ENCODE measurements around the gene LTA4H.
"Not testable (repeated sequence)": the region's sequence is repeated elsewhere in the genome, so short reads cannot be mapped to it uniquely, and the experiment has no call there.

LTA4H gene

GRCh38 chr12:95988506-95989275 lies 46.7 kb downstream of the LTA4H start:
- no peak for DNase-seq

- no peak for DNase-seq
Measured at GRCh38 chr12:95986635-95987570, 48.5 kb downstream of the LTA4H start.

DNA sequence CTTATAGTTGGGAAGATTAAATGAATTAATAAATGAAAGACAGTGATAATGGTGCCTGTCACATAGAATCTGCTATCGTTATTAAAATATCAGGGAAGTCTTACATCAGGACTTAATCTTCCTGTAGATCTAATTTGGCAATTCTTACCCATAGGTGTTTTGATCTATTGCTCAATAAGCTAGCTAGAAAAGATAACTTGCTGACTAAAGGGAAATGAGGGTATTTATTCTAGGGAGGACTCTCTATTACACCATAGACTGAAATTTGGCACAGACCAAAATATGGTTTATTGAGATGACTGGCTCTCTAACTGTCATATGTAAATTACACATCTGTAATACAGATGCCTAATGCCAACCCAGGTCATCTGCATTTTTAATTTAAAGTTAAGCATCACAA lies 50.7 kb downstream of the LTA4H start:
- no peak for DNase-seq

DNA sequence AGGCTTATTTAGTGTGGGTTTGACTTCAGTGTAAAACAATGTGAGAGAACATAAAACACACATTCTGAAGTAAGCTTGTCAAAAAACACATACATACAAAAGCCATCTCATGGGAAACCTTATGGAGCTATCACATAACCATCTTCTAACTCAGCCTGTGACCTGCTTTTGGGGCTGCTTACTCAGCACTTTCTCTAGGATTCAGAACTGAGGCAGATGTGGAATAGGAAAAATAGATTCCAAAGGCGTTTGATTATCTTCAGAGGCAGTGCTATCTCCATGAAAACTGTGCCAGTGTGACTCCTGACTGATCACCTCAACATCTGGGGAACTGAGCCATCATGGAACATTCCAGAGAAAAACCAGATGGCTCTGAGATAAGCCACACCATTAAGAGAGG lies 52.8 kb downstream of the LTA4H start:
- DNase-seq: no peak

DNA sequence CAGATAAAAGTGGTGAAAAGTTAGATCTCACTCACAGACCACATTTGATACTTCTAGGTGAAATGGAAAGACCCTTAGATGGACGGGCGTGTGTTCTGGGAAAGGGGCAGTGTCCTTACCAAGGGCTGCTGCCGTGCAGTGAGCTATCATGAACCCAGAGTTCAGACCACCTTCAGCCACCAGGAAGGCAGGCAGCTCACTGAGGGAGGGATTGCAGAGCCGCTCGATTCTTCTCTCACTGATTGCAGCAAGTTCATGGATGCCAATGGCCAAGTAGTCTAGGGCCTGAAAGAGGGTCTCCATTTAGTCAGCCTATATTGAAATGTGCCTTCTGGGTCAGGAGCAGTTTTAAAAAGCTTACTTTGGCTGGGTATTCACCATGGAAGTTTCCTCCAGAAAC lies 55.0 kb downstream of the LTA4H start:
- DNase-seq: no peak

- no peak for DNase-seq
Measured at GRCh38 chr12:95978774-95979173, 56.6 kb downstream of the LTA4H start.

DNA sequence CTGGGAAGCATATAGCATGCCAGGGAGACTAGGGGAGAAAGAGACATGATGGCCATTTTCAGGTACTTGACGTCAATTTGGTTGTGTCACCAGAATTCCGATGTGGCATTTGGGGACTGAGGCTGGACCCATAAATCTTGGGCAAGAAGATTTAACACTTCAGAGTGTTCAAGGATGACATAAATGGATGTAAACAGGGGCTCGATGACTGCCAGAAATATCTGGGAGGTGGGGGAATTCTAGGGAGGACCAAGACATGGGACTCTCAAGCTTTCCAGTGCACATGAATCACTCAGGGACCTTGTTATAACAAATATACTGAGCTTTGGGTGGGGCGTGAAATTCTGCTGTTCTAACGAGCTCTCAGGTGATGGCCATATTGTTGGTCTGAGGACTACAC lies 57.0 kb downstream of the LTA4H start:
- no peak for DNase-seq

DNA sequence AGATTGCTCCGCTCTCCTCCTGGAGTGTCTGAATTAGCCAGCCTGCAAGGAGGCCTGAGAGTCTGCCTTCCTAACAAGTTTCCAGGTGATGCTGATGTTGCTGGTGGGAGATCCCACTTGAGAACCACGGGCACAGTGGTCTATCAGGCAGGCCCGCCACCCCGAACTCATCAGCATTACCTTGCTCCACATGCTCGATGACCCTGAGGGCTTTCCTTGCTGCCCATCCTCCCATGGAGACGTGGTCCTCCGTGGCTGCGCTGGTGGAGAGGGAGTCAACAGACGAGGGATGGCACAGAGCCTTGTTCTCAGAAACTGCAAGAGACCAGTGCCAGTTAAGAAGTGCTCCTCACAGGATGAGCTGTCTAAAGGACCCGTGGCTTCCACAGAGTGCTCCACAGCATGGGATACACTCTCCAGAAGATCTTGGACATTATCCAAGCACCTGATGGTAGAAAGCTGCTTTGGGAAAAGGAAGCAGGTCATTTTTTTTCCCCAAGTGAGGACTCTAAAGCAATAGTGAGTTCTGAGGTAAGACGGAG lies 57.6 kb downstream of the LTA4H start:
- DNase-seq: no peak

GRCh38 chr12:95976416-95976832 lies 59.0 kb downstream of the LTA4H start:
- DNase-seq: no peak

GRCh38 chr12:95975491-95975890 lies 59.9 kb downstream of the LTA4H start:
- no peak for DNase-seq

GRCh38 chr12:95974358-95974757 lies 61.0 kb downstream of the LTA4H start:
- DNase-seq: no peak

GRCh38 chr12:95972832-95973456 lies 62.4 kb downstream of the LTA4H start:
- no peak for DNase-seq

DNA sequence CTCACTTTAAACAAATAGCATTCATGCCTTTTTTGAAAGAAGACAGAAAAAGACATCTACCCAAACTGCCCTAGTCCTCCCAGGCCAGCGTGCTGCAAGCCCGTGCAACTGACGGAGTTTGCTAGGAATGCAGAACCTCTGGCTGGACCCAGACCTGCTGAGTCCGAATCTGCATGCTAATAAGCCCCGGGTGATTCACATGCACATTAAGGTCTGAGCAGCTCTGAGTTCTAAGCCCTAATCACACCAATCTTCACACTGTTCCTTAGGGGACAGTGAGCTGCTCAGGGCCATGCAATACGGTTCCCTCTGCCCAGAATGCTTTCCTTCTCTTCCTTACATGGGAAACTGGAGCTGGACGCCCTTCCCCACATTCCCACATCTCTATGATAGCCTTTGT lies 64.5 kb downstream of the LTA4H start:
- DNase-seq: no peak

DNA sequence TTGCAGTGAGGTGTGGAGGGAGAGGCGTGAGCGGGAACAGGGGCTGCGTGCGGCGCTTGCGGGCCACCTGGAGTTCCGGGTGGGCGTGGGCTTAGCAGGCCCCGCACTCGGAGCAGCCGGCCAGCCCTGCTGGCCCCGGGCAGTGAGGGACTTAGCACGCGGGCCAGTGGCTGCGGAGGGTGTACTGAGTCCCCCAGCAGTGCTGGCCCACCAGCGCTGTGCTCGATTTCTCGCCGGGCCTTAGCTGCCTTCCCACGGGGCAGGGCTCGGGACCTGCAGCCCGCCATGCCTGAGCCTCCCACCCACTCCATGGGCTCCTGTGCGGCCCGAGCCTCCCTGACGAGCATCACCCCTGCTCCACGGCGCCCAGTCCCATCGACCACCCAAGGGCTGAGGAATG lies 66.3 kb downstream of the LTA4H start:
- not testable (repeated sequence) for DNase-seq

DNA sequence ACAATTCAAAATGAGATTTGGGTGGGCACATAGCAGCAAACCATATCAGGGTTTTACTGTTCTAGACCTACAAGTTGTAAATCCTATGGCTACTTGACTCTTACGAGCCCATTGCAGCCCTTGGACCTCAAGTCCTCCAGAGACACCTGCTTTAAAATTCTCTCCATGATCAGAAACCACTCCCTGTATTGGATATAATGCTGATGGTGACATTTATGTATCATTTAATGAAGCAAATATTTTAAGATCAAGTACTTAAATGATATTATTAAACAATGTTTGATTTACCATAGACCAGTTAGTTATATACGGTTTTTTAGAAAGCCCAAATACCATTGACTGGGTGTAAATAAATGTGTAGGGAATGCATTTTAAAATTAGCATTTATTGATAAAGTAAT lies 68.1 kb downstream of the LTA4H start:
- no peak for DNase-seq

DNA sequence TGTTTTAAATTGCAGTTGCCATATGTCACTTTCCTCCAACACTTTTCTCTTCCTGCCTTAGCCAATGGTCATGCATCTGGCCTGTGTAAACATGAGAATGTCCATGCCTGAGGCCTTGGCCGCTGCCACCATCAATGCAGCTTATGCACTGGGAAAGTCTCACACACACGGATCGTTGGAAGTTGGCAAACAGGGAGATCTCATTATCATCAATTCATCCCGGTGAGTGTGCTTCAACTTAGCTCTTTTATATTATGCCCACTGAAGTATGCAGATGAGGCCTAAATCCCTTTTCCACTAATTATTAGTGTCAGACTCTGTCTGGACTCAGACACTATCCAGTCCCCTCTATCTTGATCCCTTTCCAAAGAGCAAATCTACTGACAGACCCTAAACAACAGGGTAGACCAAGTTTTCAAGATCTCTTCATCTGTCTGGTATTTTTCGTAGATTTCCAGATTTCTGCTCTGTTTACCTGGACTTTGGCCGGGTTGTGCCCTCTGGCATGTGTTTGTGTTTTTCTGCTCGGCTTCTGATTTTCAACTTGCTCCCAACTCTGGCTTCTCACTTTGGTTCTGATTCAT lies 69.0 kb downstream of the LTA4H start:
- DNase-seq: no peak

DNA sequence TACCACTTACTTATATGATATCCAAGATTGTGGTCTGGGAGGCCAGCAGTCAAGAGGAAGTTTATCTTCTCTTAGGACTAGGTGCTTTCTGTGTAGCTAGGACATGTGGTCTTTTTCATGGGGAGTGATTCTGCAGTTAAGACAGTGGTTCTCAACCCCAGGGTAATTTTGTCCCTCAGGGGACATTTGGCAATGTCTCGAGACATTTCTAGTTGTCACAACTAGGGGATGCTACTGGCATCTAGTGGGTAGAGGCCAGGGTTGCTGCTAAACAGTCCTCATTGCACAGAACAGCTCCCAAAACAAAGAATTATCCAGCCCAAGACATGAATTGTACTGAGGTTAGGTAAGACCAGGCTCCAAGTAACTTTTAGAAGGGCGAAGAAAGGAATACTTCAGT lies 72.3 kb downstream of the LTA4H start:
- DNase-seq: no peak

DNA sequence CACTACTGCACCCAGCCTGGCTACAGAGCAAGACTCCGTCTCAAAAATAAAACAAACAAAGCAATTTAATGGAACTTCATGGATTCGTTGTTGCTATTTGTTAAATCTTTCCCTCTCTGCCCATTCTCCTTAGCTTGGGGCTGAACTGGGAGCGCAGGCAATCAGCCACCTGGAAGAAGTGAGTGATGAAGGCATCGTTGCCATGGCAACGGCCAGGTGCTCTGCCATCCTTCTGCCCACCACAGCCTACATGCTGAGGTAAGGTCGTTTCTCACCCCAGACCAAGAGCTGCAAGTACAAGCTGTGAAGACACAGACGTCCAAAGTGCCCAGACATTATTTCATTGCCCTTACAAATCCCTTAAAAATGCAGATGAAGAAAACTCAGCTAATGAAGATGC lies 73.2 kb downstream of the LTA4H start:
- DNase-seq: no peak

DNA sequence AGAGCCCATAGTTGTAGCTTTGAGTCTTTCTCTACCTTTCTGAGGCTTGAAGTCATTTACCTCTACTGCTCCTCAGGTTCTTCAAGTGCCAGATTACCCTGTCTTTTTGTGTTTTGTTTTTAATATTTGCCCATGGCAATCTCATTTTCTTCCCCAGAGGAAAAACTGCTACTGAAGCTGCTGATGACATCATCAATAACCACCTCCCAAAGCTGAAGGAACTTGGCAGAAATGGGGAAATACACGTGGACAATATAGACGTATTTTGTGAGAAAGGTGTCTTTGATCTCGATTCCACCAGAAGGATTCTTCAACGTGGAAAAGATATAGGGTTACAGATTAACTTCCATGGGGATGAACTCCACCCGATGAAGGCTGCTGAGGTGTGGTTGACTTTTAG lies 75.1 kb downstream of the LTA4H start:
- no peak for DNase-seq

DNA sequence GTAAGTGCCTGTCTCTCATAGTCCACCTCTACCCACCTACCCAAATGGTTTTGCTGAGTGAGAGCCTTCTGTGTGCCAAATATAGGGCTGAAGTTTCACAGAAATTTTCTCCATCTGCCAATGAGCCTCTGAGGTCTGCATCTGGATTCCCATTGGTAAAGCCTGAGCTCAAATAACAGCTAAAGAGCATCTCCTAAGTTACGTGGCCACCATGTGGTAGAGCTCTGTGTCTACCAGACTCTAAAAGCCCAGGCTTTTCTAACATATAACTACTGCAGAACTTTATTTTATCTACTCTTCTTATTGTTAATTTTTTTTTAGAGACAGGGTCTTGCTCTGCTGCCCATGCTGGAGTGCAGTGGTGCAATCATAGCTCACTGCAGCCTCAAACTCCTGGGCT lies 76.3 kb downstream of the LTA4H start:
- DNase-seq: no peak

GRCh38 chr12:95956557-95957145 lies 78.7 kb downstream of the LTA4H start:
- no peak for DNase-seq

- DNase-seq: no peak
Measured at GRCh38 chr12:95955549-95956159, 79.7 kb downstream of the LTA4H start.

Measured in CD4-positive, alpha-beta T cell treated with Interleukin-12 subunit alpha and Interleukin-12 subunit beta, for 1 hour (primary cell).